ENCODE measurements around the gene POU4F2. TPM values are rescaled to one million over a fixed set of nuclear protein-coding genes. Genes with fewer than 3 reads are reported as not detected.
"Not testable (repeated sequence)": the region's sequence is repeated elsewhere in the genome, so short reads cannot be mapped to it uniquely, and the experiment has no call there.

Gene POU4F2
- total RNA-seq, 1 donor from 2014 or later = not detected

GRCh38 chr4:146654687-146655520 is 16.2 kb downstream of the POU4F2 start:
- H3K4me3 Mint-ChIP-seq (ENCODE audit: unreplicated experiment) = peak overlapping the region; percentile 70
- H3K27ac Mint-ChIP-seq (ENCODE audit: unreplicated experiment) = no peak overlapping the region
- H3K36me3 Mint-ChIP-seq (ENCODE audit: unreplicated experiment) = no peaks in the 10 kb centered on the region

DNA sequence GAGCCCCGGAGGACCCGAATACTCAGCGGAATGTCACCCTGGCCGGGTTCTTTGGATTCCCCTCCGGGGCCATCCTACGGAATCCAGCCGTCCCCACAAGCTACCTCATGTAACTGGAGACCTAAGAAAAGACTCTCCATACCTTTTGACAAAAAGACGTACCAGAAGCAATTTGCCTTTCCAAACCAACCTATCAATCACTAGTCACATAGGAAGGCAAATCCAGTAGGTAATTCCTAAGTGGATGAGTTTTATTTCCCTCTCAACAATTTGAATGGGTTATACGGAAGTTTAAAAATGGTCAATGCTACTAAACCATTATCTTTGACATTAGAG is 16.8 kb downstream of the POU4F2 start:
- Mint-ChIP-seq H3K9me3 (ENCODE audit: unreplicated experiment) (no peaks in the 10 kb centered on the region), H3K4me1 (ENCODE audit: unreplicated experiment) (peaks cover 8% of the 10 kb centered on the region), H3K4me3 (ENCODE audit: unreplicated experiment) (peak overlapping the region; percentile 64), H3K27me3 (ENCODE audit: unreplicated experiment) (peaks cover 70% of the 10 kb centered on the region), H3K27ac (ENCODE audit: unreplicated experiment) (no peak overlapping the region), H3K36me3 (ENCODE audit: unreplicated experiment) (no peaks in the 10 kb centered on the region)
- DNase-seq (ENCODE audit: extremely low spot score, unreplicated experiment) = no peak
- TF ChIP-seq CTCF (IDR thresholded peaks at IDR 0.05) = no peak

More at GRCh38 chr4:146654687-146655520, 16.2 kb downstream of the POU4F2 start:
- no peak for TF ChIP-seq CTCF (IDR thresholded peaks at IDR 0.05)
- Mint-ChIP-seq H3K4me1 (ENCODE audit: unreplicated experiment) (peaks cover 8% of the 10 kb centered on the region), H3K9me3 (ENCODE audit: unreplicated experiment) (no peaks in the 10 kb centered on the region), H3K27me3 (ENCODE audit: unreplicated experiment) (peaks cover 72% of the 10 kb centered on the region)
- no peak for DNase-seq (ENCODE audit: extremely low spot score, unreplicated experiment)

DNA sequence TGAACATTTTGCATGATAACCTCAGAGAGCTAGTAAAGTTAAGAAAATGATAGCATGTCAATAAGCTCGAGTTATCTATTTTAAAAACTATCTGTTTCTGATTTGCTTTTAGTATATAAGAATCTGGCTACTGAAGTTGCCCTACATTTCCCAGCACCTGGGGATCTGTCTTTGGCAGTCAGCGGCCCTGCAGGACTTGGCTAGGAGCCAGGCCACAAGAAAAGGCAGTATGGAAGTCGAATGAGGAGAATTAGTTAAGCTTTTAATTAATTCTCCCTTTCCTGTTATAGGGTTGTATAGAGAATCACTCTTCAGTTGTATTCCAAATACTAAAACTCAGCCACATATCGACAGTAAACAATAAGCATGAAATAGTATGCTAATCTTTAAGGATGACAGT is 22.7 kb downstream of the POU4F2 start:
- Mint-ChIP-seq H3K36me3 (ENCODE audit: unreplicated experiment) (no peaks in the 10 kb centered on the region), H3K4me3 (ENCODE audit: unreplicated experiment) (no peak overlapping the region), H3K27me3 (ENCODE audit: unreplicated experiment) (peaks cover 33% of the 10 kb centered on the region), H3K27ac (ENCODE audit: unreplicated experiment) (no peak overlapping the region), H3K4me1 (ENCODE audit: unreplicated experiment) (no peaks in the 10 kb centered on the region), H3K9me3 (ENCODE audit: unreplicated experiment) (no peaks in the 10 kb centered on the region)
- no peak for DNase-seq (ENCODE audit: extremely low spot score, unreplicated experiment)
- no peak for TF ChIP-seq CTCF (IDR thresholded peaks at IDR 0.05)

DNA sequence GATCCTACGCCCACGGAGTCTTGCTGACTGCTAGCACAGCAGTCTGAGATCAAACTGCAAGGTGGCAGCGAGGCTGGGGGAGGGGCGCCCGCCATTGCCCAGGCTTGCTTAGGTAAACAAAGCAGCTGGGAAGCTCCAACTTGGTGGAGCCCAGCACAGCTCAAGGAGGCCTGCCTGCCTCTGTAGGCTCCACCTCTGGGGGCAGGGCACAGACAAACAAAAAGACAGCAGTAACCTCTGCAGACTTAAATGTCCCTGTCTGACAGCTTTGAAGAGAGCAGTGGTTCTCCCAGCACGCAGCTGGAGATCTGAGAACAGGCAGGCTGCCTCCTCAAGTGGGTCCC is 25.2 kb downstream of the POU4F2 start:
- not testable (repeated sequence) for H3K9me3 Mint-ChIP-seq (ENCODE audit: unreplicated experiment); H3K27ac Mint-ChIP-seq (ENCODE audit: unreplicated experiment); H3K4me1 Mint-ChIP-seq (ENCODE audit: unreplicated experiment); DNase-seq (ENCODE audit: extremely low spot score, unreplicated experiment); H3K4me3 Mint-ChIP-seq (ENCODE audit: unreplicated experiment); H3K36me3 Mint-ChIP-seq (ENCODE audit: unreplicated experiment)
- peaks cover 23% of the 10 kb centered on the region for H3K27me3 Mint-ChIP-seq (ENCODE audit: unreplicated experiment)

- no peaks in the 10 kb centered on the region for H3K36me3 Mint-ChIP-seq (ENCODE audit: unreplicated experiment)
- no peak for TF ChIP-seq CTCF (IDR thresholded peaks at IDR 0.05)
- no peaks in the 10 kb centered on the region for H3K9me3 Mint-ChIP-seq (ENCODE audit: unreplicated experiment)
- DNase-seq (ENCODE audit: extremely low spot score, unreplicated experiment) = no peak
- H3K27me3 Mint-ChIP-seq (ENCODE audit: unreplicated experiment) = no peaks in the 10 kb centered on the region
- no peak overlapping the region for H3K27ac Mint-ChIP-seq (ENCODE audit: unreplicated experiment)
- no peaks in the 10 kb centered on the region for H3K4me1 Mint-ChIP-seq (ENCODE audit: unreplicated experiment)
- no peak overlapping the region for H3K4me3 Mint-ChIP-seq (ENCODE audit: unreplicated experiment)
Observed at GRCh38 chr4:146674829-146675570, 36.3 kb downstream of the POU4F2 start.

Other genes with a start within 250 kb of the POU4F2 start
- gene SLC10A7, start 117.0 kb upstream of the POU4F2 start, total RNA-seq = 10.5 and 10.6 TPM in 2 replicates

All from osteocyte (in vitro differentiated cells).